GM18498 (cell line): ENCODE measurements around the gene PATL2.
"Not testable (repeated sequence)": the region's sequence is repeated elsewhere in the genome, so short reads cannot be mapped to it uniquely, and the experiment has no call there.

Source experiments
- ATAC-seq: cut with Tn5 transposase; IDR thresholded peaks from one replicate; pipeline ENCODE4 v1.9.1; 2021; ENCODE audit warnings: mild to moderate bottlenecking, moderate library complexity; ENCODE audit not compliant: unreplicated experiment

The PATL2 gene

DNA sequence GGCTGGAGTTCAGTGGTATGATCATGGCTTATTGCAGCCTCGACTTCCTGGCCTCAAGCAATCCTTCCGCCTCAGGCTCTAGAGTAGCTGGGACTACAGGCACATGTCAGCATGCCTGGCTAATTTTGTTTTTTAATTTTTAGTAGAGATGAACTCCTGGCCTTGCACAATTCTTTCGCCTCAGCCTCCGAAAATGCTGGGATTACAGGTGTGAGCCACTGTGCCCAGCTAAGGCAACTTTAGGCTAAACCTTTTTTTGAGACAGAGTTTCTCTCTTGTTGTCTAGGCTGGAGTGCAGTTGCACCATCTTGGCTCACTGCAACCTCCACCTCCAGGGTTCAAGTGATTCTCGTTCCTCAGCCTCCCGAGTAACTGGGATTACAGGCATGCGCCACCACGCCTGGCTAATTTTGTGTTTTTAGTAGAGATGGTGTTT lies 8.9 kb upstream of the PATL2 start:
- peak; percentile 4 for ATAC-seq

DNA sequence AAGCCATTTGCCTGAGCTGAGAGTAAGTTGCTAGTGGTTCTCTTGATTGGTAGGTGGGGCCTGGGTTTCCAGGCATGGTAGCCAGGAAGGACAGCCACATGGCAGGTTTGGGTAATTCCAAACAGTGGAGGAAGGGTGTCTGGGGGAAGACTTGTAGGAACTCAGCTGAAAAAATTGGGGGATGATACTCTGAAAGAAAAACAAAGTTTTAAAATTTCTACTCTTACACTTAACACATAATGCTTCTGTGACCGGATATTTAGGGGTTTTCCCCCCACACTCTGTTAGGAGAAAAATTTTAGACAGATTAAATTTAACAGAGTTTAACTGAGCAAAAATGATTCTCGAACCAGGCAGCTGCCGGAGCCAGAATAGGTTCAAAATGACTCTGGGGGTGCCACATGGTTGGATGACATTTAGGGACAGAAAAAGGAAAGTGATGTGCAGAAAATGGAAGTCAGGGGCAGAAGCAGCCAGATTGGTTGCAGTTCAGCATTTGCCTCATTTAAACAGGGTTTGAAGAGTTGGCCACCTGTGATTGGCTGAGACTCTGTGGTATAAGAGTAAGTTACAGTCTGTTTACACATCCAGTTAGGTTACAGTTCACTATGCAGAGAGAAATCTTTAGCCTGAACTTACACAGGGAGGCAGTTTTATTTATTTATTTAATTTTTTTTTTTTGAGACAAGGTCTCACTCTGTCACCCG lies 8.3 kb upstream of the PATL2 start:
- peak; percentile 48 for ATAC-seq

DNA sequence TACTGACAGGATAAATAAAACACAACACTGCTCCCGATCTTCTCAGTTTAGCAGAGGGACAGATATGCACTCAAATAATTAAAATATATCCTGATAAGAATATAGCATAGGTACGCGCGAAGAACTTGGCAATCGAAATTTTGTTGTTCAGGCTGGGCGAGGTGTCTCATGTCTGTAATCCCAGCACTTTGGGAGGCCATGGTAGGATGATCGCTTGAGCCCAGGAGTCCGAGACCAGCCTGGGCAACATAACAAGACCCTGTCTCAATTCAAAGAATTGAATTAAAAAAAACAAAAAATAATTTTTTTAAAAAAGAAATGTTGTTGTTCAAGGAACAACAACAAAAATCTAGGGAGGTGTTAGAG lies 7.8 kb upstream of the PATL2 start:
- no peak for ATAC-seq

DNA sequence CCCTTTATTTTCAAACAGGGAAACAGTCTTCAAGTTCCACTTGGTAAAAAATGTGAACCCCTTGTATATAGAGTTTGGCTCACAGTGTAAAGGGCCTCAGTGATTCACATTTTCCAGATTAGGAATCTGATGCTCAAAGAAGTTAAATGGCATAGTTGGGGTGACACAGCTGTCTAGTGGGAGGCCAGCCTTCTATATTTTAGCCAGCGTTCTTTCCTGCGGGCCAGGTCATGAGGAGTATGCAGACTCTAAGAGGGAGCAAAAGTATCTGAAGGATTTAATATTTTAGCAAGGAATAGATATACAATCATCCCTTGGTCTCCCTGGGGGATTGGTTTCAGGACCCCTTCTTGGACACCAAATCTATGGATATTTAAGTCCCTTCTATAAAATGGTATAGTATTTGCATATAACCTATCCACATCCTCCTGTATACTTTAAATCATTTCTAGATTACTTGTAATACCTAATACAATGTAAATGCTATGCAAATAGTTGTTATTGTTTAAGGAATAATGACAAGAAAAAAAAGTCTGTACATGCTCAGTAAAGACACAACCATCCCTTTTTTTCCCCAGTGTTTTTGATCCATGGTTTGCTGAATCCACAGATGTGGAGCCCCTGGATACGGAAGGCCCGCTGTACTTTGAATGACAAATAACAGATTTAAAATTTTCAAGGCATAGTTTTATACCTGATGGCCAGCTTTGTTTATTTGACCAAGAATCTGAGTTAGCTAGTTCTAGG lies 7.2 kb upstream of the PATL2 start:
- ATAC-seq, result no peak

DNA sequence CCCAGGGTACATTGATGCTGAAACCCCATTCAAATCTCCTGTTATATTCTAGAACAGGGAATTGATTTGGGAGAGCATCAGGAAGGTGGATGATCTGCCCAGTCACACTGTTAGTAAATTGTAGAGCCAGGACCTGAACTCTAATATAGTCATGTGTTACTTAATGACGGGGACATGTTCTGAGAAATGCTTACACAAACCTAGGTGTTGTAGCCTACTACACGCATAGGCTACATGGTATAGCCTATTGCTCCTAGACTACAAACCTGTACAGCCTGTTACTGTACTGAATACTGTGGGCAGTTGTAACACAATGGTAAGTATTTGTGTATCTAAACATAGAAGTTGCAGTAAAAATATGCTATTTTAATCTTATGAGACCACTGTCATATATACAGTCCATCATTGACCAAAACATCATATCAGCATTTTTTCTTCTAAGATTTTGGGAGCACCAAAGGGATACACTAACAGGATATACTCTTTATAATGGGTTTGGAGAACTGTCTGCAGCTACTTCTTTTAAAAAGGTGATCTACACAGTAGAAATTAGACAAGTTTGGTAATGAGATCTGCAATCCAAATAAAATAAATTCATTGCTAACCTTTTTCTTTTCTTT lies 6.0 kb upstream of the PATL2 start:
- no peak for ATAC-seq

DNA sequence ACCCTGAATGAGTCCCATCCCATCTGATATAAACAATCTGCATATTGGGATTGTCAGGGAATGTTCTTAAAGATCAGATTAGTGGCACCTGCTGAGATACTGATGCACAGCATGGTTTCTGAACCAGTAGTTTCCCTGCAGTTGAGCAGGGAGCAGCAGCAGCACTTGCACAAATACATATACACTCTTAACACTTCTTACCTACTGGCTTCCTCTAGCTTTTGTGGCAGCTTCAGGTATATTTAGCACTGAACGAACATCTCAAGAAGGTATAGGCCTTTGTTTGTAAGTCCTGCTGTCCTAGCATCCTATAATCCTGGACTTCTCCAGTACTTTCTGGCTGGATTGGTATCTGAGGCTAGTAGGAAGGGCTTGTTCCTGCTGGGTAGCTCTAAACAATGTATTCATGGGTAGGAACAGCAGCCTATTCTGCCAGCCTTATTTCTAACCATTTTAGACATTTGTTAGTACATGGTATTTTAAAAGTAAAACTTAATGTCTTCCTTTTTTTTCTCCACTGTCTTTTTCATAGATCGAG lies 4.7 kb upstream of the PATL2 start:
- ATAC-seq, result no peak

DNA sequence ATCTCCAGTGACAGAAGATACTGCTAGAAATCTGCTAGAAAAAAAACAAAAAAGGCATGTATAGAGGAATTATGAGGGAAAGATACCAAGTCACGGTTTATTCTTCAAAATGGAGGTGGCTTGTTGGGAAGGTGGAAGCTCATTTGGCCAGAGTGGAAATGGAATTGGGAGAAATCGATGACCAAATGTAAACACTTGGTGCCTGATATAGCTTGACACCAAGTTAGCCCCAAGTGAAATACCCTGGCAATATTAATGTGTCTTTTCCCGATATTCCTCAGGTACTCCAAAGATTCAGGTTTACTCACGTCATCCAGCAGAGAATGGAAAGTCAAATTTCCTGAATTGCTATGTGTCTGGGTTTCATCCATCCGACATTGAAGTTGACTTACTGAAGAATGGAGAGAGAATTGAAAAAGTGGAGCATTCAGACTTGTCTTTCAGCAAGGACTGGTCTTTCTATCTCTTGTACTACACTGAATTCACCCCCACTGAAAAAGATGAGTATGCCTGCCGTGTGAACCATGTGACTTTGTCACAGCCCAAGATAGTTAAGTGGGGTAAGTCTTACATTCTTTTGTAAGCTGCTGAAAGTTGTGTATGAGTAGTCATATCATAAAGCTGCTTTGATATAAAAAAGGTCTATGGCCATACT lies 4.1 kb upstream of the PATL2 start:
- no peak for ATAC-seq

DNA sequence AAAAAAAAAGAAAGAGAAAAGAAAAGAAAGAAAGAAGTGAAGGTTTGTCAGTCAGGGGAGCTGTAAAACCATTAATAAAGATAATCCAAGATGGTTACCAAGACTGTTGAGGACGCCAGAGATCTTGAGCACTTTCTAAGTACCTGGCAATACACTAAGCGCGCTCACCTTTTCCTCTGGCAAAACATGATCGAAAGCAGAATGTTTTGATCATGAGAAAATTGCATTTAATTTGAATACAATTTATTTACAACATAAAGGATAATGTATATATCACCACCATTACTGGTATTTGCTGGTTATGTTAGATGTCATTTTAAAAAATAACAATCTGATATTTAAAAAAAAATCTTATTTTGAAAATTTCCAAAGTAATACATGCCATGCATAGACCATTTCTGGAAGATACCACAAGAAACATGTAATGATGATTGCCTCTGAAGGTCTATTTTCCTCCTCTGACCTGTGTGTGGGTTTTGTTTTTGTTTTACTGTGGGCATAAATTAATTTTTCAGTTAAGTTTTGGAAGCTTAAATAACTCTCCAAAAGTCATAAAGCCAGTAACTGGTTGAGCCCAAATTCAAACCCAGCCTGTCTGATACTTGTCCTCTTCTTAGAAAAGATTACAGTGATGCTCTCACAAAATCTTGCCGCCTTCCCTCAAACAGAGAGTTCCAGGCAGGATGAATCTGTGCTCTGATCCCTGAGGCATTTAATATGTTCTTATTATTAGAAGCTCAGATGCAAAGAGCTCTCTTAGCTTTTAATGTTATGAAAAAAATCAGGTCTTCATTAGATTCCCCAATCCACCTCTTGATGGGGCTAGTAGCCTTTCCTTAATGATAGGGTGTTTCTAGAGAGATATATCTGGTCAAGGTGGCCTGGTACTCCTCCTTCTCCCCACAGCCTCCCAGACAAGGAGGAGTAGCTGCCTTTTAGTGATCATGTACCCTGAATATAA lies 2.2 kb upstream of the PATL2 start:
- no peak for ATAC-seq

DNA sequence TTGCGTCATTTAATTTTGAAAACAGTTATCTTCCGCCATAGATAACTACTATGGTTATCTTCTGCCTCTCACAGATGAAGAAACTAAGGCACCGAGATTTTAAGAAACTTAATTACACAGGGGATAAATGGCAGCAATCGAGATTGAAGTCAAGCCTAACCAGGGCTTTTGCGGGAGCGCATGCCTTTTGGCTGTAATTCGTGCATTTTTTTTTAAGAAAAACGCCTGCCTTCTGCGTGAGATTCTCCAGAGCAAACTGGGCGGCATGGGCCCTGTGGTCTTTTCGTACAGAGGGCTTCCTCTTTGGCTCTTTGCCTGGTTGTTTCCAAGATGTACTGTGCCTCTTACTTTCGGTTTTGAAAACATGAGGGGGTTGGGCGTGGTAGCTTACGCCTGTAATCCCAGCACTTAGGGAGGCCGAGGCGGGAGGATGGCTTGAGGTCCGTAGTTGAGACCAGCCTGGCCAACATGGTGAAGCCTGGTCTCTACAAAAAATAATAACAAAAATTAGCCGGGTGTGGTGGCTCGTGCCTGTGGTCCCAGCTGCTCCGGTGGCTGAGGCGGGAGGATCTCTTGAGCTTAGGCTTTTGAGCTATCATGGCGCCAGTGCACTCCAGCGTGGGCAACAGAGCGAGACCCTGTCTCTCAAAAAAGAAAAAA lies 1.4 kb upstream of the PATL2 start:
- no peak for ATAC-seq

DNA sequence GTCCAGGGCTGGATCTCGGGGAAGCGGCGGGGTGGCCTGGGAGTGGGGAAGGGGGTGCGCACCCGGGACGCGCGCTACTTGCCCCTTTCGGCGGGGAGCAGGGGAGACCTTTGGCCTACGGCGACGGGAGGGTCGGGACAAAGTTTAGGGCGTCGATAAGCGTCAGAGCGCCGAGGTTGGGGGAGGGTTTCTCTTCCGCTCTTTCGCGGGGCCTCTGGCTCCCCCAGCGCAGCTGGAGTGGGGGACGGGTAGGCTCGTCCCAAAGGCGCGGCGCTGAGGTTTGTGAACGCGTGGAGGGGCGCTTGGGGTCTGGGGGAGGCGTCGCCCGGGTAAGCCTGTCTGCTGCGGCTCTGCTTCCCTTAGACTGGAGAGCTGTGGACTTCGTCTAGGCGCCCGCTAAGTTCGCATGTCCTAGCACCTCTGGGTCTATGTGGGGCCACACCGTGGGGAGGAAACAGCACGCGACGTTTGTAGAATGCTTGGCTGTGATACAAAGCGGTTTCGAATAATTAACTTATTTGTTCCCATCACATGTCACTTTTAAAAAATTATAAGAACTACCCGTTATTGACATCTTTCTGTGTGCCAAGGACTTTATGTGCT lies 721 bp upstream of the PATL2 start:
- ATAC-seq, result peak; percentile 17

DNA sequence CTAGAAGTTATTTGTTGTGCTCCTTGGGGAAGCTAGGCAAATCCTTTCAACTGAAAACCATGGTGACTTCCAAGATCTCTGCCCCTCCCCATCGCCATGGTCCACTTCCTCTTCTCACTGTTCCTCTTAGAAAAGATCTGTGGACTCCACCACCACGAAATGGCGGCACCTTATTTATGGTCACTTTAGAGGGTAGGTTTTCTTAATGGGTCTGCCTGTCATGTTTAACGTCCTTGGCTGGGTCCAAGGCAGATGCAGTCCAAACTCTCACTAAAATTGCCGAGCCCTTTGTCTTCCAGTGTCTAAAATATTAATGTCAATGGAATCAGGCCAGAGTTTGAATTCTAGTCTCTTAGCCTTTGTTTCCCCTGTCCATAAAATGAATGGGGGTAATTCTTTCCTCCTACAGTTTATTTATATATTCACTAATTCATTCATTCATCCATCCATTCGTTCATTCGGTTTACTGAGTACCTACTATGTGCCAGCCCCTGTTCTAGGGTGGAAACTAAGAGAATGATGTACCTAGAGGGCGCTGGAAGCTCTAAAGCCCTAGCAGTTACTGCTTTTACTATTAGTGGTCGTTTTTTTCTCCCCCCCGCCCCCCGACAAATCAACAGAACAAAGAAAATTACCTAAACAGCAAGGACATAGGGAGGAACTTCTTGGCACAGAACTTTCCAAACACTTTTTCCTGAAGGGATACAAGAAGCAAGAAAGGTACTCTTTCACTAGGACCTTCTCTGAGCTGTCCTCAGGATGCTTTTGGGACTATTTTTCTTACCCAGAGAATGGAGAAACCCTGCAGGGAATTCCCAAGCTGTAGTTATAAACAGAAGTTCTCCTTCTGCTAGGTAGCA lies 657 bp downstream of the PATL2 start:
- ATAC-seq, result no peak

DNA sequence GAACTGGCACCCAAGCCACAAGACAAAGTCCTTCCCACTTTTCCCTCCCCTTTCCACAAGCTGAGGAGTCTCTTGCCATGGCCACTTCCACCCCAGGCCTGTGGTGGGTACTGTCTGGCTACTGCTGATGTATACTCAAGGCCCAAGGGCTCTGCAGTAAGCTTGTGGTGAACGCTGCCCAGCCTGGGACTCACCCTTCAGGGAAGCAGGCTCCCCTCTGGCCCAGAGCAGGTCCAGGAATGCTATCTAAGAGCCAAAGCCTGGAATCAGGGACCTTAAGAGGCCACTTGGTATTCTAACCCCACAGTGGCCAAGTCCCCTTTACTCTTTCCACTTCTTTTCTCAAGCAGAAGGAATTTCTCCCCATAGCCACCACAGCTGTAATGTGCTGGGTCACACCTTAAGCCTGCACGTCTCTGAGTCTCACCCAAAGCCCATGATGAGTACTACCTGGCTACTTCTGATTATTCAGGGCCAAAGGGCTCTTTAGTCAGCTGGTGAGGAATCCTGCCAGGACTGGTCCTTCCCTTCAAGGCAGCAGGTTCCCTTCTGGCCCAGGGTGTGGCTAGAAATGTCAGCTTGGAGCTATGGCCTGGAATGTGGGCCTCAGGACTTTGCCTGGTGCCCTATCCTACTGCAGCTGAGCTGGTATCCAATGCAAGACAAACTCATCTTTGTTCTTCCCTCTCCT lies 4.0 kb downstream of the PATL2 start:
- ATAC-seq, result no peak

DNA sequence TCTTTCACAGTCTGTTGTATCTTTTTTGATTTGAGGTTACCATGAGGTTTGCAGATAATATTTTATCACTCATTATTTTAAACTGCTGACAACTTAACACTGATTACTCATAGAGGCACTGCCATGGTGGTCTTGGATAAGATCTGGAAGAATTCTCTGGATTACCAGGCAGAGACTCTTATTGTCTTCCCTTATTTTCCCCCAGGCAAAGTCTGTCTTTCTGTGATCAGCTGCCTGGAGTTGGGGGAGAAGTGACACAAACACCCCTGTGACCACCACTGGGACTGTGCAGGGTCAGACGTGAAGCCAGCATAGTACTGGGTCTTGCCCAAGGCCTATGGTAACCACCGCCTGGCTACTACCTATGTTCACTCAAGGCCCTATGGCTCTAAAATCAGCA lies 4.7 kb downstream of the PATL2 start:
- no peak for ATAC-seq

DNA sequence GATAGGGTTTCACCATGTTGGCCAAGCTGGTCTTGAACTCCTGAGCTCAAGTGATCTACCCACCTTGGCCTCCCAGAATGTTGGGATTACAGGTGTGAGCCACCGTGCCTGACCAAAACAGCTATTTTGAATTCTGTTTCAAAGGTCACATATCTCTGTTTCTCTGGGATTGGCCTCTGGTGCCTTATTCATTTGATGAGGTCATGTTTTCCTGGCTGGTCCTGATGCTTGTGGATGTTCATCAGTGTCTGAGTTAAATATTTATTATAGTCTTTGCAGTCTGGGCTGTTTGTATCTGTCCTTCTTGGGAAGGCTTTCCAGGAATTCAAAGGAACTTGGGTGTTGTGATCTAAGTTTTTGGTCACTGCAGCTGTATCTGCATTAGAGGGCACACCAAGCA lies 5.1 kb downstream of the PATL2 start:
- no peak for ATAC-seq

DNA sequence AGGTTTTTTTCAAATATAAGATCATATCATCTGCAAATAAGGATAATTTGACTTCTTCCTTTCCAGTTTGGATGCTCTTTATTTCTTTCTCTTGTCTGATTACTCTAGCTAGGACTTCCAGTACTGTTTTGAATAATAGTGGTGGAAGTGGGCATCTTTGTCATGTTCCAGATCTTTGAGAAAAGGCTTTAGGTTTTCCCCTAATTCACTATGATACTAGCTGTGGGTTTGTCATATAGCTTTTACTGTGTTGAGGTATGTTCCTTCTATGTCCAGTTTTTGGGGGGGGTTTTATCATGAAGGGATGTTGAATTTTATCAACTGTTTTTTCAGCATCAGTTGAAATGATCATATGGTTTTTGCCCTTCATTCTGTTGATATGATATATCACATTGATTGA lies 10.4 kb downstream of the PATL2 start:
- ATAC-seq, result not testable (repeated sequence)

DNA sequence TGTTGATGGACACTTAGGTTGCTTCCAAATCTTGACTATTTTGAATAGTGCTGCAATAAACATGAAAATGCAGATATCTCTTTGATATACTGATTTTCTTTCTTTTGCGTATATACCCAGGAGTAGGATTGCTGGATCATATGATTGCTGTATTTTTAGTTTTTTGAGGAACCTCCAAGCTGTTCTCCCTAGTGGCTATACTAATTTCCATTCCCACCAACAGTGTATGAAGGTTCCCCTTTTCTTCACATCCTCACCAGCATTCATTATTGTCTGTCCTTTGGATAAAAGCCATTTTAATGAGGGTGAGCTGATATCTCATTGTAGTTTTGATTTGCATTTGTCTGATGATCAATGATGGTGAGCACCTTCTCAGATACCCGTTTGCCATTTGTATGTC lies 12.5 kb downstream of the PATL2 start:
- ATAC-seq, result no peak

DNA sequence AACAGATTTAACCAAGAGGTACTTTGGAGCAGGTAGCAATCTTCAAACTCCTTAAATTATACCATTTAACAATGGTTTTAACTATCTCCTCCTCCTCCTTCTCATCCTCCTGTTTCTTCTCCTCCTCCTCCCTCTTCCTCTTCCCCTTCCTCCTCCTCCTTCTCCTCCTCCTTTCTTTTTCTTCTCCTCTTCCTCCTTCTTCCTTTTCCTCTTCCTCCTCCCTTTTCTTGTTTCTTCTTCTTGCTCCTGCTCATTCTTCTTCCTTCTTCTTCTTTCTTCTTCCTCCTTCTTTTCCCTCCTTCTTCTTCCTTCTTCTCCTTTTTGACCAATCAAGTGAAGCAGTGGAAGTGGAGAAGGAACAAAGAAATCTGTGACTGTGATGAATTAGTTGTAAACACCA lies 14.1 kb downstream of the PATL2 start:
- ATAC-seq, result no peak

DNA sequence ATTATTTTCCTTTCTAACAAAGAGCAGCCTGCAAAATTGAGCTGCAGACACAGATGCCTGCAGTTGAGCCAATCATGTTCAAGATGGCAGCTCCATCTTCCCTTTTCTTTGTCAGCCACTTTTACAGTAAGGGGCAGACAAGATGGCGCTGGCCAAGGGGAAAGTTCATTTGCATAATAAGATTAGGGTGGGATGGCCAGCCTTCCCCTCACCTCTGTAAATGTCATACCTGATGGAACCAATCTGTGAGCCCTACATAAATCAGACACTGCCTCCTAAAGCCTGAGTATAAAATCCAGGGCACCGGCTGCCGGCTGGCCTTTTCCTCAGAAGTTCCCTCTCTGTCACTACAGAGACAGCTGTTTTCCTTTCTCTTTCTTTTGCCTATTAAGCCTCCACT lies 15.8 kb downstream of the PATL2 start:
- ATAC-seq, result no peak
